CD14-positive monocyte (primary cell): ENCODE data around the gene MALAT1. TPM values are rescaled to one million over a fixed set of nuclear protein-coding genes. Genes with fewer than 3 reads are reported as not detected.

Experiments
- DNase-seq, 3 donors: peaks; one replicate each; pipeline ENCODE4 v3.0.0-alpha.2; 2011 to 2022
- H2AFZ ChIP-seq: 2 replicates; pipeline ENCODE4 v1.6.0; 2012; ENCODE audit warnings: mild to moderate bottlenecking, low read depth, low read length, inconsistent platforms; ENCODE audit not compliant: insufficient read depth, poor library complexity, severe bottlenecking
- H3K27ac ChIP-seq, 2 donors: 1 replicate in 1 of 2; 2 replicates in 1 of 2; pipeline ENCODE4 v1.5.1; 2012 to 2013; ENCODE audit warnings: low read length in 2 of 2, control low read depth in 1 of 2, inconsistent platforms in 1 of 2, low read depth in 1 of 2, mild to moderate bottlenecking in 1 of 2
- H3K27me3 ChIP-seq, 2 donors: one replicate each; pipeline versions ENCODE4 v1.6.0 to v1.6.1; 2011 to 2013; ENCODE audit warnings: low read length in 2 of 2; ENCODE audit not compliant: control insufficient read depth in 2 of 2, insufficient read depth in 2 of 2
- H3K36me3 ChIP-seq, 2 donors: replicated peaks in 1 of 2; 1 replicate in 1 of 2; 2 replicates in 1 of 2; pipeline versions ENCODE4 v1.5.1 to v1.6.1; 2012 to 2013; ENCODE audit warnings: low read length in 2 of 2, control low read depth in 1 of 2, inconsistent platforms in 1 of 2, mild to moderate bottlenecking in 1 of 2; ENCODE audit not compliant: insufficient read depth in 2 of 2, control insufficient read depth in 1 of 2
- H3K4me1 ChIP-seq, 2 donors: 1 replicate in 1 of 2; 2 replicates in 1 of 2; pipeline versions ENCODE4 v1.5.1 to v1.6.1; 2012 to 2013; ENCODE audit warnings: low read length in 2 of 2, control low read depth in 1 of 2, inconsistent platforms in 1 of 2, mild to moderate bottlenecking in 1 of 2, moderate library complexity in 1 of 2; ENCODE audit not compliant: insufficient read depth in 2 of 2, control insufficient read depth in 1 of 2
- H3K4me2 ChIP-seq: replicated peaks from 2 replicates; pipeline ENCODE3; 2012; ENCODE audit warnings: low read length, moderate library complexity, mild to moderate bottlenecking; ENCODE audit not compliant: poor library complexity, severe bottlenecking; ENCODE audit errors: extremely low read depth
- H3K4me3 ChIP-seq, 3 experiments: fragments of 200-600 bp in 1 of 3; sonication (generic) in 1 of 3; replicated peaks in 1 of 3; 1 replicate in 2 of 3; 2 replicates in 1 of 3; pipeline ENCODE4 v1.5.1; 2011 to 2013; ENCODE audit warnings: low read length in 3 of 3, mild to moderate bottlenecking in 3 of 3, control low read depth in 2 of 3, low read depth in 2 of 3, inconsistent platforms in 1 of 3, moderate library complexity in 1 of 3
- H3K79me2 ChIP-seq: 2 replicates; pipeline ENCODE4 v1.6.0; 2012; ENCODE audit warnings: mild to moderate bottlenecking, control low read depth, inconsistent platforms, low read length, moderate library complexity; ENCODE audit not compliant: insufficient read depth
- H3K9ac ChIP-seq: 2 replicates; pipeline ENCODE4 v1.6.0; 2017; ENCODE audit warnings: low read length, mild to moderate bottlenecking; ENCODE audit not compliant: insufficient read depth, poor library complexity, severe bottlenecking
- H3K9me3 ChIP-seq, 2 donors: replicated peaks in 1 of 2; 1 replicate in 1 of 2; 2 replicates in 1 of 2; pipeline versions ENCODE4 v1.5.1 to v1.6.1; 2012 to 2013; ENCODE audit warnings: low read length in 2 of 2, control low read depth in 1 of 2; ENCODE audit not compliant: control insufficient read depth in 1 of 2, insufficient read depth in 1 of 2
- H4K20me1 ChIP-seq: 2 replicates; pipeline ENCODE4 v1.6.0; 2012; ENCODE audit warnings: mild to moderate bottlenecking, low read length, control low read depth, moderate library complexity; ENCODE audit not compliant: insufficient read depth
- H3K27ac Mint-ChIP-seq, 7 donors: one replicate each; pipeline ENCODE4 v1.8.0; 2020; ENCODE audit warnings: mild to moderate bottlenecking in 7 of 7, mixed read lengths in 7 of 7, moderate library complexity in 6 of 7, inconsistent platforms in 2 of 7
- H3K27me3 Mint-ChIP-seq, 3 donors: one replicate each; pipeline ENCODE4 v1.8.0; 2021 to 2022; ENCODE audit warnings: low read depth in 3 of 3, mild to moderate bottlenecking in 3 of 3, mixed read lengths in 3 of 3, moderate library complexity in 3 of 3, inconsistent platforms in 1 of 3
- H3K36me3 Mint-ChIP-seq, 2 donors: one replicate each; pipeline ENCODE4 v1.8.0; 2020; ENCODE audit warnings: mixed read lengths in 2 of 2, inconsistent platforms in 1 of 2, mild to moderate bottlenecking in 1 of 2
- H3K4me1 Mint-ChIP-seq: one replicate; pipeline ENCODE4 v1.8.0; 2020; ENCODE audit warnings: mild to moderate bottlenecking, mixed read lengths
- H3K4me3 Mint-ChIP-seq, 2 donors: one replicate each; pipeline ENCODE4 v1.8.0; 2020; ENCODE audit warnings: mild to moderate bottlenecking in 2 of 2, mixed read lengths in 2 of 2, moderate library complexity in 1 of 2
- H3K9me3 Mint-ChIP-seq, 7 donors: one replicate each; pipeline ENCODE4 v1.8.0; 2020 to 2022; ENCODE audit warnings: mixed read lengths in 7 of 7, mild to moderate bottlenecking in 6 of 7, moderate library complexity in 6 of 7, inconsistent platforms in 2 of 7
- WGBS: methylation state at CpG from one replicate; pipeline ENCODE4 v1.1.5; 2013; ENCODE audit warnings: missing lambda C conversion rate; ENCODE audit not compliant: insufficient coverage; 5-methylcytosine and 5-hydroxymethylcytosine counted together
- intact Hi-C, 2 donors: fragments of 100-400 bp; cut with micrococcal nuclease; formaldehyde crosslinking; loops; one replicate each; pipeline versions ENCODE4 v1.15.0 to v1.15.1; 2023
- polyA plus RNA-seq, 3 donors: library from polyadenylated mRNA; depleted of rRNA in 1 of 3; unstranded in 2 of 3; stranded (reverse) in 1 of 3; fragments of 300-500 nt in 2 of 3; fragments of >200 nt in 1 of 3; fragmentation: Illumina TruSeq in 2 of 3; gene quantifications; 1 replicate in 2 of 3; 2 replicates in 1 of 3; pipeline ENCODE4 v1.2.3, GENCODE V29; 2012 to 2021
- TF ChIP-seq, protein P1 (sequence below): fragments of 200-600 bp; IDR thresholded peaks from one replicate; pipeline ENCODE4 v1.8.0; 2022; ENCODE audit warnings: antibody characterized with exemption, mild to moderate bottlenecking

The MALAT1 gene
- polyA plus RNA-seq, 3 donors = 263 to 815 (median 554) TPM

- intact Hi-C loops = loop anchor here in 1 of 2 donors (5.0 kb wide), 1 partner anchor 34 kb away; no protein-coding TSS in a partner anchor
- Histone ChIP-seq H3K27me3 (no peaks in the 10 kb centered on the region), H3K27ac (peak overlapping the region in 1 of 2 donors; percentile 92), H3K4me1 (peaks cover 40 to 42% of the 10 kb centered on the region in 2 donors), H3K9ac (no peak overlapping the region), H3K9me3 (no peaks in the 10 kb centered on the region), H2AFZ (no peak overlapping the region), H3K36me3 (no peaks in the 10 kb centered on the region), H3K4me2 (no peak overlapping the region), H3K4me3 (no peak overlapping the region), H3K79me2 (peaks cover 30% of the 10 kb centered on the region), H4K20me1 (no peaks in the 10 kb centered on the region)
- peaks cover 44% of the 10 kb centered on the region for H3K4me1 Mint-ChIP-seq
- no peaks in the 10 kb centered on the region for H3K9me3 Mint-ChIP-seq
- 100% methylated on average over 1 of the region's 7 CpGs for WGBS
- DNase-seq = no peak
- H3K27me3 Mint-ChIP-seq = peaks cover 0 to 4% (median 3%) of the 10 kb centered on the region in 3 donors
- peak overlapping the region in 6 of 7 donors; percentile 95 to 98 (median 96) for H3K27ac Mint-ChIP-seq
- TF ChIP-seq, protein P1, sequence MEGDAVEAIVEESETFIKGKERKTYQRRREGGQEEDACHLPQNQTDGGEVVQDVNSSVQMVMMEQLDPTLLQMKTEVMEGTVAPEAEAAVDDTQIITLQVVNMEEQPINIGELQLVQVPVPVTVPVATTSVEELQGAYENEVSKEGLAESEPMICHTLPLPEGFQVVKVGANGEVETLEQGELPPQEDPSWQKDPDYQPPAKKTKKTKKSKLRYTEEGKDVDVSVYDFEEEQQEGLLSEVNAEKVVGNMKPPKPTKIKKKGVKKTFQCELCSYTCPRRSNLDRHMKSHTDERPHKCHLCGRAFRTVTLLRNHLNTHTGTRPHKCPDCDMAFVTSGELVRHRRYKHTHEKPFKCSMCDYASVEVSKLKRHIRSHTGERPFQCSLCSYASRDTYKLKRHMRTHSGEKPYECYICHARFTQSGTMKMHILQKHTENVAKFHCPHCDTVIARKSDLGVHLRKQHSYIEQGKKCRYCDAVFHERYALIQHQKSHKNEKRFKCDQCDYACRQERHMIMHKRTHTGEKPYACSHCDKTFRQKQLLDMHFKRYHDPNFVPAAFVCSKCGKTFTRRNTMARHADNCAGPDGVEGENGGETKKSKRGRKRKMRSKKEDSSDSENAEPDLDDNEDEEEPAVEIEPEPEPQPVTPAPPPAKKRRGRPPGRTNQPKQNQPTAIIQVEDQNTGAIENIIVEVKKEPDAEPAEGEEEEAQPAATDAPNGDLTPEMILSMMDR = no peak
- H3K4me3 Mint-ChIP-seq = peak overlapping the region in 1 of 2 donors; percentile 78
- H3K36me3 Mint-ChIP-seq = peaks cover 0 to 4% of the 10 kb centered on the region in 2 donors
Observed at GRCh38 chr11:65473278-65473860, 25.5 kb upstream of the MALAT1 start.

GRCh38 chr11:65474864-65475263 lies 24.0 kb upstream of the MALAT1 start:
- H3K79me2 ChIP-seq = peaks cover 35% of the 10 kb centered on the region
- TF ChIP-seq, protein P1 = no peak
- Mint-ChIP-seq H3K36me3 (peaks cover 0 to 4% of the 10 kb centered on the region in 2 donors), H3K4me3 (no peak overlapping the region), H3K4me1 (peaks cover 50% of the 10 kb centered on the region), H3K9me3 (no peaks in the 10 kb centered on the region), H3K27ac (peak overlapping the region in 5 of 7 donors; percentile 36 to 80 (median 53)), H3K27me3 (peaks cover 0 to 6% (median 2%) of the 10 kb centered on the region in 3 donors)
- H2AFZ ChIP-seq = no peak overlapping the region
- no peaks in the 10 kb centered on the region for H3K36me3 ChIP-seq
- H3K9me3 ChIP-seq = no peaks in the 10 kb centered on the region
- WGBS = no CpG with 5 or more reads among the region's 3 CpGs
- H3K4me1 ChIP-seq = peaks cover 44 to 53% of the 10 kb centered on the region in 2 donors
- peak overlapping the region in 1 of 2 donors; percentile 26 for H3K27ac ChIP-seq
- no peaks in the 10 kb centered on the region for H3K27me3 ChIP-seq
- H3K4me3 ChIP-seq = no peak overlapping the region
- no peak overlapping the region for H3K4me2 ChIP-seq
- intact Hi-C loops = loop anchor here in 1 of 2 donors (5.0 kb wide), 1 partner anchor 32 kb away; no protein-coding TSS in a partner anchor
- DNase-seq = no peak
- no peak overlapping the region for H3K9ac ChIP-seq
- H4K20me1 ChIP-seq = no peaks in the 10 kb centered on the region
